BE2C (cell line): ENCODE results near the gene OTUB1.

ENCODE experiments used
- DNase-seq: peaks from one replicate; pipeline ENCODE4 v3.0.0-alpha.2; 2020
- H3K27me3 ChIP-seq: fragments of 250-450 bp; sonication (Bioruptor Pico); 2 replicates; pipeline ENCODE4 v1.5.1; 2020; ENCODE audit warnings: mild to moderate bottlenecking
- H3K36me3 ChIP-seq: fragments of 250-450 bp; sonication (Bioruptor Pico); 2 replicates; pipeline ENCODE4 v1.5.1; 2020; ENCODE audit warnings: mild to moderate bottlenecking
- H3K4me1 ChIP-seq: fragments of 250-450 bp; sonication (Bioruptor Pico); 2 replicates; pipeline ENCODE4 v1.5.1; 2020
- H3K4me3 ChIP-seq: 2 replicates; pipeline ENCODE4 v1.5.1; 2011; ENCODE audit warnings: low read depth, low read length
- H3K9me3 ChIP-seq: fragments of 250-450 bp; sonication (Bioruptor Pico); 2 replicates; pipeline ENCODE4 v1.5.1; 2020
- CTCF ChIP-seq: IDR thresholded peaks from 2 replicates; pipeline ENCODE4 v1.5.1; 2012; ENCODE audit warnings: mild to moderate bottlenecking, low read depth, low read length

Gene OTUB1

GRCh38 chr11:64013141-64013896 is 27.1 kb downstream of the OTUB1 start:
- H3K36me3 ChIP-seq: no peaks in the 10 kb centered on the region
- TF ChIP-seq CTCF: no peak
- H3K27me3 ChIP-seq: no peaks in the 10 kb centered on the region
- no peak for DNase-seq
- H3K4me1 ChIP-seq: no peaks in the 10 kb centered on the region
- H3K9me3 ChIP-seq: no peaks in the 10 kb centered on the region
- no peak overlapping the region for H3K4me3 ChIP-seq

- Histone ChIP-seq H3K4me1 (no peaks in the 10 kb centered on the region), H3K9me3 (no peaks in the 10 kb centered on the region), H3K27me3 (no peaks in the 10 kb centered on the region), H3K36me3 (no peaks in the 10 kb centered on the region), H3K4me3 (no peak overlapping the region)
- no peak for TF ChIP-seq CTCF
- DNase-seq: no peak
Measured at GRCh38 chr11:64014356-64014755, 28.1 kb downstream of the OTUB1 start.

GRCh38 chr11:64015510-64015909 is 29.3 kb downstream of the OTUB1 start:
- Histone ChIP-seq H3K27me3 (no peaks in the 10 kb centered on the region), H3K4me1 (no peaks in the 10 kb centered on the region), H3K4me3 (no peak overlapping the region), H3K9me3 (no peaks in the 10 kb centered on the region), H3K36me3 (no peaks in the 10 kb centered on the region)
- DNase-seq: no peak
- no peak for TF ChIP-seq CTCF

GRCh38 chr11:64015935-64016845 is 30.0 kb downstream of the OTUB1 start:
- Histone ChIP-seq H3K9me3 (no peaks in the 10 kb centered on the region), H3K36me3 (no peaks in the 10 kb centered on the region), H3K27me3 (no peaks in the 10 kb centered on the region), H3K4me1 (no peaks in the 10 kb centered on the region), H3K4me3 (no peak overlapping the region)
- DNase-seq: no peak
- no peak for TF ChIP-seq CTCF

- Histone ChIP-seq H3K4me3 (no peak overlapping the region), H3K9me3 (no peaks in the 10 kb centered on the region), H3K4me1 (no peaks in the 10 kb centered on the region), H3K36me3 (no peaks in the 10 kb centered on the region), H3K27me3 (no peaks in the 10 kb centered on the region)
- TF ChIP-seq CTCF: no peak
- DNase-seq: no peak
Measured at GRCh38 chr11:64017945-64018224, 31.6 kb downstream of the OTUB1 start.

GRCh38 chr11:64018310-64018709 is 32.1 kb downstream of the OTUB1 start:
- Histone ChIP-seq H3K4me3 (no peak overlapping the region), H3K9me3 (no peaks in the 10 kb centered on the region), H3K27me3 (no peaks in the 10 kb centered on the region), H3K4me1 (no peaks in the 10 kb centered on the region), H3K36me3 (no peaks in the 10 kb centered on the region)
- TF ChIP-seq CTCF: no peak
- no peak for DNase-seq
